ENCODE measurements around the gene KHDC3L.

The KHDC3L gene

GRCh38 chr6:73388433-73388799 lies 26.0 kb downstream of the KHDC3L start:
- Histone ChIP-seq H2BK5ac (ENCODE audit: low read depth, low read length, poor library complexity, severe bottlenecking) (no peak overlapping the region), H4K8ac (ENCODE audit: low read length) (no peak overlapping the region), H3K23ac (ENCODE audit: low read length in 2 of 2) (no peak overlapping the region), H3K4me1 (ENCODE audit: control insufficient read depth, insufficient read depth, low read depth, low read length) (peaks cover 4% of the 10 kb centered on the region), H2BK12ac (ENCODE audit: low read length in 2 of 2) (no peak overlapping the region), H2AK5ac (ENCODE audit: low read length, severe bottlenecking) (no peak overlapping the region), H3K14ac (ENCODE audit: low read length in 2 of 2) (no peak overlapping the region), H3K4me2 (ENCODE audit: low read length, poor library complexity, severe bottlenecking) (peak overlapping the region; percentile 97), H3K4me3 (ENCODE audit: insufficient read depth in 1 of 2, low read depth in 1 of 2, low read length in 2 of 2) (peak overlapping the region in 1 of 2 experiments; percentile 84), H3K9ac (ENCODE audit: low read length) (peak overlapping the region; percentile 81), H3K9me3 (ENCODE audit: control insufficient read depth, low read length) (no peaks in the 10 kb centered on the region), H3K79me1 (replicated peaks; ENCODE audit: low read length, poor library complexity, severe bottlenecking) (no peaks in the 10 kb centered on the region), H3K27ac (ENCODE audit: low read length, poor library complexity, severe bottlenecking) (no peak overlapping the region), H2BK120ac (ENCODE audit: low read depth, low read length) (no peak overlapping the region), H4K91ac (ENCODE audit: low read length) (no peak overlapping the region), H2BK15ac (ENCODE audit: low read depth, poor library complexity, severe bottlenecking) (no peak overlapping the region), H3K27me3 (ENCODE audit: control insufficient read depth in 1 of 2, insufficient read depth in 1 of 2, low read length in 2 of 2) (no peaks in the 10 kb centered on the region), H3K18ac (ENCODE audit: low read depth in 1 of 2, low read length in 2 of 2) (no peak overlapping the region), H2AFZ (ENCODE audit: low read depth, low read length) (no peak overlapping the region), H3K4ac (ENCODE audit: low read depth in 1 of 2, low read length in 2 of 2) (no peak overlapping the region), H3K36me3 (ENCODE audit: control insufficient read depth in 1 of 2, insufficient read depth in 2 of 2, low read depth in 1 of 2, low read length in 2 of 2) (no peaks in the 10 kb centered on the region)
- 89% methylated on average over 2 of the region's 4 CpGs for WGBS
- no peak for DNase-seq

GRCh38 chr6:73388800-73389512 lies 26.5 kb downstream of the KHDC3L start:
- peak overlapping the region; percentile 19 for H2BK5ac ChIP-seq (ENCODE audit: low read depth, low read length, poor library complexity, severe bottlenecking)
- peak overlapping the region; percentile 43 for H3K27ac ChIP-seq (ENCODE audit: low read length, poor library complexity, severe bottlenecking)
- H4K8ac ChIP-seq (ENCODE audit: low read length), result peak overlapping the region; percentile 87
- H2BK15ac ChIP-seq (ENCODE audit: low read depth, poor library complexity, severe bottlenecking), result no peak overlapping the region
- H3K4me1 ChIP-seq (ENCODE audit: control insufficient read depth, insufficient read depth, low read depth, low read length), result peaks cover 4% of the 10 kb centered on the region
- no peaks in the 10 kb centered on the region for H3K36me3 ChIP-seq (ENCODE audit: control insufficient read depth in 1 of 2, insufficient read depth in 2 of 2, low read depth in 1 of 2, low read length in 2 of 2)
- DNase-seq, result peak; percentile 66
- no peak overlapping the region for H3K23ac ChIP-seq (ENCODE audit: low read length in 2 of 2)
- H2BK120ac ChIP-seq (ENCODE audit: low read depth, low read length), result no peak overlapping the region
- H3K27me3 ChIP-seq (ENCODE audit: control insufficient read depth in 1 of 2, insufficient read depth in 1 of 2, low read length in 2 of 2), result no peaks in the 10 kb centered on the region
- H4K91ac ChIP-seq (ENCODE audit: low read length), result peak overlapping the region; percentile 11
- 2% methylated on average over 34 of the region's 38 CpGs for WGBS
- H3K79me1 ChIP-seq (replicated peaks; ENCODE audit: low read length, poor library complexity, severe bottlenecking), result no peaks in the 10 kb centered on the region
- H2AFZ ChIP-seq (ENCODE audit: low read depth, low read length), result no peak overlapping the region
- H3K4me3 ChIP-seq (ENCODE audit: insufficient read depth in 1 of 2, low read depth in 1 of 2, low read length in 2 of 2), result peak overlapping the region; percentile 62 to 84
- peak overlapping the region in 1 of 2 experiments; percentile 15 for H2BK12ac ChIP-seq (ENCODE audit: low read length in 2 of 2)
- peak overlapping the region; percentile 44 to 82 for H3K18ac ChIP-seq (ENCODE audit: low read depth in 1 of 2, low read length in 2 of 2)
- H3K9me3 ChIP-seq (ENCODE audit: control insufficient read depth, low read length), result no peaks in the 10 kb centered on the region
- H3K9ac ChIP-seq (ENCODE audit: low read length), result peak overlapping the region; percentile 81
- peak overlapping the region in 1 of 2 experiments; percentile 39 for H3K14ac ChIP-seq (ENCODE audit: low read length in 2 of 2)
- H3K4ac ChIP-seq (ENCODE audit: low read depth in 1 of 2, low read length in 2 of 2), result peak overlapping the region in 1 of 2 experiments; percentile 40
- peak overlapping the region; percentile 97 for H3K4me2 ChIP-seq (ENCODE audit: low read length, poor library complexity, severe bottlenecking)
- H2AK5ac ChIP-seq (ENCODE audit: low read length, severe bottlenecking), result no peak overlapping the region

GRCh38 chr6:73389854-73390253 lies 27.4 kb downstream of the KHDC3L start:
- Histone ChIP-seq H2AFZ (ENCODE audit: low read depth, low read length) (no peak overlapping the region), H3K4me2 (ENCODE audit: low read length, poor library complexity, severe bottlenecking) (no peak overlapping the region), H3K9me3 (ENCODE audit: control insufficient read depth, low read length) (no peaks in the 10 kb centered on the region), H3K14ac (ENCODE audit: low read length in 2 of 2) (no peak overlapping the region), H4K8ac (ENCODE audit: low read length) (no peak overlapping the region), H3K27me3 (ENCODE audit: control insufficient read depth in 1 of 2, insufficient read depth in 1 of 2, low read length in 2 of 2) (no peaks in the 10 kb centered on the region), H2BK12ac (ENCODE audit: low read length in 2 of 2) (no peak overlapping the region), H3K9ac (ENCODE audit: low read length) (no peak overlapping the region), H2BK15ac (ENCODE audit: low read depth, poor library complexity, severe bottlenecking) (no peak overlapping the region), H3K4ac (ENCODE audit: low read depth in 1 of 2, low read length in 2 of 2) (no peak overlapping the region), H2BK120ac (ENCODE audit: low read depth, low read length) (no peak overlapping the region), H3K27ac (ENCODE audit: low read length, poor library complexity, severe bottlenecking) (no peak overlapping the region), H3K36me3 (ENCODE audit: control insufficient read depth in 1 of 2, insufficient read depth in 2 of 2, low read depth in 1 of 2, low read length in 2 of 2) (no peaks in the 10 kb centered on the region), H3K4me1 (ENCODE audit: control insufficient read depth, insufficient read depth, low read depth, low read length) (peaks cover 4% of the 10 kb centered on the region), H3K18ac (ENCODE audit: low read depth in 1 of 2, low read length in 2 of 2) (no peak overlapping the region), H2AK5ac (ENCODE audit: low read length, severe bottlenecking) (no peak overlapping the region), H3K79me1 (replicated peaks; ENCODE audit: low read length, poor library complexity, severe bottlenecking) (no peaks in the 10 kb centered on the region), H3K4me3 (ENCODE audit: insufficient read depth in 1 of 2, low read depth in 1 of 2, low read length in 2 of 2) (no peak overlapping the region), H3K23ac (ENCODE audit: low read length in 2 of 2) (no peak overlapping the region), H2BK5ac (ENCODE audit: low read depth, low read length, poor library complexity, severe bottlenecking) (no peak overlapping the region), H4K91ac (ENCODE audit: low read length) (no peak overlapping the region)
- no peak for DNase-seq
- 69% methylated on average over 9 of the region's 10 CpGs for WGBS

GRCh38 chr6:73391675-73392074 lies 29.2 kb downstream of the KHDC3L start:
- Histone ChIP-seq H3K27ac (ENCODE audit: low read length, poor library complexity, severe bottlenecking) (no peak overlapping the region), H3K14ac (ENCODE audit: low read length in 2 of 2) (no peak overlapping the region), H3K4ac (ENCODE audit: low read depth in 1 of 2, low read length in 2 of 2) (no peak overlapping the region), H3K4me2 (ENCODE audit: low read length, poor library complexity, severe bottlenecking) (no peak overlapping the region), H3K4me3 (ENCODE audit: insufficient read depth in 1 of 2, low read depth in 1 of 2, low read length in 2 of 2) (no peak overlapping the region), H2BK120ac (ENCODE audit: low read depth, low read length) (no peak overlapping the region), H3K23ac (ENCODE audit: low read length in 2 of 2) (no peak overlapping the region), H3K4me1 (ENCODE audit: control insufficient read depth, insufficient read depth, low read depth, low read length) (peaks cover 4% of the 10 kb centered on the region), H3K9ac (ENCODE audit: low read length) (no peak overlapping the region), H3K18ac (ENCODE audit: low read depth in 1 of 2, low read length in 2 of 2) (no peak overlapping the region), H3K36me3 (ENCODE audit: control insufficient read depth in 1 of 2, insufficient read depth in 2 of 2, low read depth in 1 of 2, low read length in 2 of 2) (no peaks in the 10 kb centered on the region), H2AK5ac (ENCODE audit: low read length, severe bottlenecking) (no peak overlapping the region), H2BK12ac (ENCODE audit: low read length in 2 of 2) (no peak overlapping the region), H4K8ac (ENCODE audit: low read length) (no peak overlapping the region), H3K27me3 (ENCODE audit: control insufficient read depth in 1 of 2, insufficient read depth in 1 of 2, low read length in 2 of 2) (no peaks in the 10 kb centered on the region), H2BK15ac (ENCODE audit: low read depth, poor library complexity, severe bottlenecking) (no peak overlapping the region), H4K91ac (ENCODE audit: low read length) (no peak overlapping the region), H2AFZ (ENCODE audit: low read depth, low read length) (no peak overlapping the region), H3K9me3 (ENCODE audit: control insufficient read depth, low read length) (no peaks in the 10 kb centered on the region), H3K79me1 (replicated peaks; ENCODE audit: low read length, poor library complexity, severe bottlenecking) (no peaks in the 10 kb centered on the region), H2BK5ac (ENCODE audit: low read depth, low read length, poor library complexity, severe bottlenecking) (no peak overlapping the region)
- DNase-seq, result no peak
- 100% methylated on average over 1 of the region's 2 CpGs for WGBS

Measured in mesenchymal stem cell (in vitro differentiated cells and primary cell).